GM12864 (cell line): ENCODE data around the gene ANKS3.

ENCODE experiments used
- DNase-seq: peaks from one replicate; pipeline ENCODE4 v3.0.0-alpha.2; 2011; ENCODE audit warnings: low read depth
- H3K4me3 ChIP-seq: 2 replicates; pipeline ENCODE4 v1.5.1; 2011; ENCODE audit warnings: mild to moderate bottlenecking, low read depth, low read length, control low read depth
- TF ChIP-seq, protein P1 (sequence below): IDR thresholded peaks from 2 replicates; pipeline ENCODE4 v1.5.1; 2011; ENCODE audit warnings: low read depth, mild to moderate bottlenecking, moderate library complexity, low read length, control low read depth, inconsistent platforms; ENCODE audit errors: missing control alignments

Gene ANKS3

GRCh38 chr16:4664538-4665418 is 69.3 kb downstream of the ANKS3 start:
- TF ChIP-seq, protein P1, sequence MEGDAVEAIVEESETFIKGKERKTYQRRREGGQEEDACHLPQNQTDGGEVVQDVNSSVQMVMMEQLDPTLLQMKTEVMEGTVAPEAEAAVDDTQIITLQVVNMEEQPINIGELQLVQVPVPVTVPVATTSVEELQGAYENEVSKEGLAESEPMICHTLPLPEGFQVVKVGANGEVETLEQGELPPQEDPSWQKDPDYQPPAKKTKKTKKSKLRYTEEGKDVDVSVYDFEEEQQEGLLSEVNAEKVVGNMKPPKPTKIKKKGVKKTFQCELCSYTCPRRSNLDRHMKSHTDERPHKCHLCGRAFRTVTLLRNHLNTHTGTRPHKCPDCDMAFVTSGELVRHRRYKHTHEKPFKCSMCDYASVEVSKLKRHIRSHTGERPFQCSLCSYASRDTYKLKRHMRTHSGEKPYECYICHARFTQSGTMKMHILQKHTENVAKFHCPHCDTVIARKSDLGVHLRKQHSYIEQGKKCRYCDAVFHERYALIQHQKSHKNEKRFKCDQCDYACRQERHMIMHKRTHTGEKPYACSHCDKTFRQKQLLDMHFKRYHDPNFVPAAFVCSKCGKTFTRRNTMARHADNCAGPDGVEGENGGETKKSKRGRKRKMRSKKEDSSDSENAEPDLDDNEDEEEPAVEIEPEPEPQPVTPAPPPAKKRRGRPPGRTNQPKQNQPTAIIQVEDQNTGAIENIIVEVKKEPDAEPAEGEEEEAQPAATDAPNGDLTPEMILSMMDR, result no peak
- DNase-seq, result no peak

GRCh38 chr16:4663777-4664465 is 70.2 kb downstream of the ANKS3 start:
- TF ChIP-seq, protein P1, result no peak
- no peak for DNase-seq
- H3K4me3 ChIP-seq, result no peak overlapping the region

More at GRCh38 chr16:4664538-4665418, 69.3 kb downstream of the ANKS3 start:
- H3K4me3 ChIP-seq, result no peak overlapping the region

- TF ChIP-seq, protein P1, result no peak
- no peak for DNase-seq
These were observed 70.7 kb downstream of the ANKS3 start for GRCh38 chr16:4663465-4663776.

GRCh38 chr16:4661661-4662060 is 72.4 kb downstream of the ANKS3 start:
- TF ChIP-seq, protein P1, result no peak
- no peak overlapping the region for H3K4me3 ChIP-seq
- no peak for DNase-seq

More at GRCh38 chr16:4663465-4663776, 70.7 kb downstream of the ANKS3 start:
- H3K4me3 ChIP-seq, result no peak overlapping the region

DNA sequence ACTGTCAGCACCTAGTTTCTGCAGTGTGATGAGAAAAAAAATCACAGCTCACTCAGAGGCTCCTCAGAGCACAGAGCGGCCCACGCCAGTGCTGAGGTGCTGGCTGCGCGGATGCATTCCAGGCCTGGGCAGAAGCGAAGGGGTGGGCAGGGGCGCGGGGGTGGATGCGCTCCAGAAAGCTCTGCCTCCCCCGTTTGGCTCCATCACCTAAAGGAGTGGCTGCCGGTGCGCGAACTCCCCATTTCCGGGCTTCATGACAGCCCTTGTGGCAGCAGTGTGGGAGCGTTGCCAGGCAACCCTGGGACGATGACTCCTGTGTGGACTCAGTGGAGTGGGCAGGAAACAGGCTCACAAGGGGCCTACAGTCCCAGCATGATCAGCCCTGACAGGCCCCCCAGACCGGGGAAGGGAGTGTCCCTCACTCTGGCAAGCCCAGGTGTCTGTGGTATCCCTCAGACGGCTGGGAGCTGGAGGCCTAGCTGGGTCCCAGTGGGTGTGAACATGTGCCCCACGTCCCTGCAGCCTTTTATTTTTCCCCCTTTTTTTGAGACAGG is 73.5 kb downstream of the ANKS3 start:
- no peak overlapping the region for H3K4me3 ChIP-seq
- TF ChIP-seq, protein P1, result no peak
- no peak for DNase-seq

GRCh38 chr16:4659363-4660353 is 74.4 kb downstream of the ANKS3 start:
- DNase-seq, result no peak
- H3K4me3 ChIP-seq, result no peak overlapping the region
- TF ChIP-seq, protein P1, result no peak
